Vagina (tissue), 2 donors: ENCODE data around the gene COL4A5.

ENCODE experiments used
- CTCF ChIP-seq, 3 experiments: fragments of 450-650 bp in 2 of 3; fragments of 200-600 bp in 1 of 3; sonication (generic) in 1 of 3; IDR thresholded peaks; one replicate each; pipeline ENCODE4 v1.5.1; 2017 to 2019; ENCODE audit warnings: antibody characterized with exemption in 3 of 3, mild to moderate bottlenecking in 2 of 3, moderate library complexity in 2 of 3
- POLR2A ChIP-seq, 2 donors: fragments of 450-650 bp; IDR thresholded peaks; one replicate each; pipeline ENCODE4 v1.6.1; 2017; ENCODE audit warnings: antibody characterized with exemption in 2 of 2, mild to moderate bottlenecking in 2 of 2, moderate library complexity in 2 of 2

- TF ChIP-seq POLR2A (IDR thresholded peaks at IDR 0.05) (no peak), CTCF (IDR thresholded peaks at IDR 0.05) (no peak)
Measured at GRCh38 chrX:108456971-108457477, 17.4 kb downstream of the COL4A5 start.
